Rectal smooth muscle tissue (tissue), 1 donor: ENCODE data around the gene MAN1C1.
"Not testable (repeated sequence)": the region's sequence is repeated elsewhere in the genome, so short reads cannot be mapped to it uniquely, and the experiment has no call there.

Source experiments
- H3K27ac ChIP-seq: one replicate; pipeline ENCODE4 v1.7.0; 2013; ENCODE audit warnings: low read depth, low read length, inconsistent platforms
- H3K27me3 ChIP-seq: one replicate; pipeline ENCODE4 v1.7.0; 2013; ENCODE audit warnings: low read length; ENCODE audit not compliant: control insufficient read depth, insufficient read depth
- H3K36me3 ChIP-seq: one replicate; pipeline ENCODE4 v1.7.0; 2013; ENCODE audit warnings: low read length; ENCODE audit not compliant: control insufficient read depth, insufficient read depth
- H3K4me1 ChIP-seq: one replicate; pipeline ENCODE4 v1.7.0; 2013; ENCODE audit warnings: low read length; ENCODE audit not compliant: control insufficient read depth, insufficient read depth
- H3K4me3 ChIP-seq: one replicate; pipeline ENCODE4 v1.7.0; 2013; ENCODE audit warnings: low read length
- H3K9ac ChIP-seq: one replicate; pipeline ENCODE4 v1.7.0; 2013; ENCODE audit warnings: low read length

The MAN1C1 gene

DNA sequence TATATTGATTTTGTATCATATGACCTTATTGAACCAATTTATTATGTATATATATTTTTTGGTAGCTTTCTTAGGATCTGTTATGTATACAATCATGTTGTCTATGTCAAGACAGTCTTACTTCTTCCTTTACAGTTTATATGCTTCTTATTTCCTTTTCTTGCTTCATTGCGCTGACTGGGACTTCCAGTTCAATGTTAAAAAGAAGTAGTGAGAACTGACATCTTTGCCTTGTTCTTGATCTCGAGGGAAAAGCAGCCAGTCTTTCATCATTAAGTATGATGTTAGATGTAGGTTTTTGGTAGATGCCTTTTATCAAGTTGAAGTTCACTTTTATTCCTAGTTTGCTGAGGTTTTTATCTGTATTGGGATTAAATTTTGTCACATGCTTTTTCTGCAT is 17.5 kb downstream of the MAN1C1 start:
- H3K36me3 ChIP-seq = no peaks in the 10 kb centered on the region

DNA sequence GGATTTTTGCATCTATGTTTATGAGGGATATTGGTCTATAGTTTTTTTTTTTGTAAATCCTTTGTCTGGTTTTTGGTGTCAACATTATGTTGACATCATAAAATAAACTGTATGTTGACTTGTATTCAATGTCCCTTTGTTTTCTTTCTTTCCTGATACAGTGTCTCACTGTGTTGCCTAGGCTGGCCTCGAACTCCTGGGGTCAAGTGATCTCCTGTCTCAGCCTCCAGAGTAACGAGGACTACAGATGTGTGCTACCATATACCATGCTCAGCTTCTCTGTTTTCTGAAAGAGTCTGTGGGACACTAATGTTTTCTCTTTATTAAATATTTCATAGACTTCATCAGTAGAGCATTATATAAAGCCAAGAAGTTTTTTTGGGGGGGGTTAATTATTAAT is 18.3 kb downstream of the MAN1C1 start:
- no peak overlapping the region for H3K9ac ChIP-seq
- H3K27me3 ChIP-seq = no peaks in the 10 kb centered on the region
- H3K36me3 ChIP-seq = no peaks in the 10 kb centered on the region
- H3K27ac ChIP-seq = no peak overlapping the region
- H3K4me1 ChIP-seq = no peaks in the 10 kb centered on the region
- no peak overlapping the region for H3K4me3 ChIP-seq

More for the DNA sequence above, 17.5 kb downstream of the MAN1C1 start:
- H3K4me3 ChIP-seq = no peak overlapping the region
- H3K4me1 ChIP-seq = no peaks in the 10 kb centered on the region
- no peak overlapping the region for H3K9ac ChIP-seq
- no peak overlapping the region for H3K27ac ChIP-seq
- H3K27me3 ChIP-seq = no peaks in the 10 kb centered on the region

DNA sequence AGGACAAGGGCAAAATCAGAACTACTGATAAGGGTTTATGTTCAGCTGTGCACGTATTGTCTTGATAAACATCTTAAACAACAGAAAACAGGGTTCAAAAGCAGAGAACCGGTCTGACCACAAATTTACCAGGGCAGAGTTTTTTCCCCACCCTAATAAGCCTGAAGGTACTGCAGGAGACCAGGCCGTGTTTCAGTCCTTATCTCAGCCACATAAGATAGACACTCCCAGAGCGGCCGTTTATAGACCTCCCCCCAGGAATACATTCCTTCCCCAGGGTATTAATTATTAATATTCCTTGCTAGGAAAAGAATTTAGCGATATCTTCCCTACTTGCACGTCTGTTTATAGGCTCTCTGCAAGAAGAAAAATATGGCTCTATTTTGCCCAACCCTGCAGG is 19.6 kb downstream of the MAN1C1 start:
- H3K27me3 ChIP-seq, H3K36me3 ChIP-seq, H3K9ac ChIP-seq, H3K4me3 ChIP-seq, H3K27ac ChIP-seq, H3K4me1 ChIP-seq: not testable (repeated sequence)

DNA sequence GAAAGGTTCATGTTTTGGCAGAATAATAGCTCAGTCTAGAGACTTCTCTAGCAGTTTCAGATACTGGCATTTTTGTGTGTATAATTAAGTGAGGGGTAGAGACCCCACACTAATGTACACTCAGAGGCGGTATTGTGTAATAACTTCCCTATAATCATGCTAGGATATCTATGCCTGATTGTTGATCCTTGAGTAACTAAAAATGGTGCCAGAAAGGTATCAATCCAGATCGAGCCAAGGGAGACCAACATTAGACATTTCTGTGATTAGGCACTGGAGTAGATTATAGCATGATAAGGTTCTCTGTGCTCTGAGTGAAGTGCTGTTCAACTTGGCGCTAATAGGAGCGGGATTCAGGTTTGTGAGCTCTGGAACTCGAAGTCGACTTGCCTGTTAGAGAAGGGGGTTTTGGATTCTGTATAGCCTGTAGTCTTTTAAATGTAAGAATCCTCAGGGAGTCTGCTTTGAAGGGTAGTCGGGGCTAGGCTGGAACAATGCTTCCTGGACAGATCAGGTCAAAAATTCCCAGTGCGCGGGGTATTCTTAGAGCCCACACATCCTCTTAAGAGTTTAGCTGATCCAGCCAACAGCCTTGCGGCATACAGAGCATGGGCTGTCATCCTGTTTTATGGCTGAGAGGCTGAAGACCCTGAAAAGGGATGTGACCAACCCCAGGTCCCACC is 24.2 kb downstream of the MAN1C1 start:
- no peak overlapping the region for H3K27ac ChIP-seq

DNA sequence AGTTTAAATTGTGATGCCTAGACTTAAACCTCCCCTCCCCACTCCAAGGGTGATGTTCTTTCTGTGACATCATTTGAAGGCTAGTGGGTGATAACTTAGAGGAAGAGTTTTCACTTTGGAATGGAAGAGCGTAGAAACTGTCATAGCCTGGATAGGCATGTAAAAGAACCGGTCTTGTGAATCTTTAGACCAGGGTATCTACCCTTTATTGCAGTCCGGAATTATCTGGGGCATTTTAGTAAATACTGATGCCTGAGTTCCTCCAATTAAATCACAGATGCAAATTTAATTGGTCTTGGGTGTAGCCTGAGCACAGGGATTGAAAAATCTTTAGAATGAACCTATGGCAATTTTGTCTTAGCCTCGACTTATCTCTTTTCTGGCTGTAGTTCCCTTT is 24.7 kb downstream of the MAN1C1 start:
- H3K36me3 ChIP-seq = no peaks in the 10 kb centered on the region
- no peak overlapping the region for H3K9ac ChIP-seq
- H3K4me1 ChIP-seq = no peaks in the 10 kb centered on the region
- no peaks in the 10 kb centered on the region for H3K27me3 ChIP-seq
- no peak overlapping the region for H3K4me3 ChIP-seq
- H3K27ac ChIP-seq = no peak overlapping the region

More for the DNA sequence above, 24.2 kb downstream of the MAN1C1 start:
- H3K36me3 ChIP-seq = no peaks in the 10 kb centered on the region
- H3K9ac ChIP-seq = no peak overlapping the region
- no peaks in the 10 kb centered on the region for H3K4me1 ChIP-seq
- H3K27me3 ChIP-seq = no peaks in the 10 kb centered on the region
- no peak overlapping the region for H3K4me3 ChIP-seq

DNA sequence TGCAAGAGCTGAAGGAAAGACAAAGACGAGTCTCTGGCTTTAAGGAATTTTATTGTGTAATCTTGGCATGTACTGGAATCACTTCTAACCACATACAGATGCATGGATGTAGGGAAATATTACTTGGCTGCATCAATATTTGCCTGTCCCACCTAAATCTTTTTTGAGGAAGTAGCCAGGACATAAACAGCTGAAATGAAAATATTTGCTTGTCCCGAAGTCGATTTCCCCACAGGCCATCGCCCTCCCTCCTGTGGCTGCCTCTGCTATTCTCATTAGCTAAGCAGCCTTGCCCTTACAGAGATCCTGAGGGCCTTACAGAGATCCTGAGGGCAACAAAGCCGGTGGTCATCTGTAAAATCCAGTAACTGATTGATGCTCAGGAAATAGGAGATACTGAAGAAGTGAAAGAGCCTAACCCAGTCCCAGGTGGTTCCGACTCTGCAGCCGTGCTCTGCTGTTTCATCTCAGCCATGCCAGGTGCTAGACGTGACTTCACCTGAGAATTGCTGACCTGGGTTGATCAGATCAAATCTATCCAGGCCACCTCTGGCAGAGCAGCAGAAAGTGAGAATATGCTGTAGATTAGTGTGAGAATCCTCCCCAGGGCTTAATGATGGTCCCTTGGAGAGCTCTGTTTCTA is 25.5 kb downstream of the MAN1C1 start:
- no peak overlapping the region for H3K9ac ChIP-seq
- H3K27me3 ChIP-seq = no peaks in the 10 kb centered on the region
- no peaks in the 10 kb centered on the region for H3K4me1 ChIP-seq
- no peaks in the 10 kb centered on the region for H3K36me3 ChIP-seq
- H3K27ac ChIP-seq = no peak overlapping the region
- H3K4me3 ChIP-seq = no peak overlapping the region

DNA sequence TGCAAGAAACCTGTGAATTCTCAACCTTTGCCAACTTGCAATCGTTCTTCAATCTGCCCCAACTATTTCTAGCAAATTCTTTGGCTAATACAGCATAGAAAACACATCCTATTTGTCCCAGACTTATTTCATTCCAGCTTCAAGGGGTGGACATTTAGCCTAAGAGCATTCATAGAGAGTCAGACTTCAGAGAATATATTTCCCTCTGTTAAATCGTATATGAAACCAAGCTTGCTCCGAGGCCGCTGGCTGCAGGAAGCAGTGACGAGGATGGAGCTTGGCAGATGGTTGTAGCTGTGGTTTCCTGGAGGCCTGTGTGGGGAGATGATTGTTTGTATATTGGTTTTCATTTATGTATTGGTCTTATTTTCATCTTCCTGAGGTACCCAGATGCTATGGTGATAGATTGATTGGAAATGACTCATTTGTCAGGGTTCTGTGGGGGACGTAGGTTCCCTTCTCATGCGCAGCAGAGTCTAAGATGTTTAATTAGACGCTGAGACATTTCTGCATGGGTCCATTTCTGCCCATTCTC is 26.1 kb downstream of the MAN1C1 start:
- Histone ChIP-seq H3K4me3 (no peak overlapping the region), H3K4me1 (no peaks in the 10 kb centered on the region), H3K27me3 (no peaks in the 10 kb centered on the region), H3K36me3 (no peaks in the 10 kb centered on the region), H3K27ac (no peak overlapping the region), H3K9ac (no peak overlapping the region)

DNA sequence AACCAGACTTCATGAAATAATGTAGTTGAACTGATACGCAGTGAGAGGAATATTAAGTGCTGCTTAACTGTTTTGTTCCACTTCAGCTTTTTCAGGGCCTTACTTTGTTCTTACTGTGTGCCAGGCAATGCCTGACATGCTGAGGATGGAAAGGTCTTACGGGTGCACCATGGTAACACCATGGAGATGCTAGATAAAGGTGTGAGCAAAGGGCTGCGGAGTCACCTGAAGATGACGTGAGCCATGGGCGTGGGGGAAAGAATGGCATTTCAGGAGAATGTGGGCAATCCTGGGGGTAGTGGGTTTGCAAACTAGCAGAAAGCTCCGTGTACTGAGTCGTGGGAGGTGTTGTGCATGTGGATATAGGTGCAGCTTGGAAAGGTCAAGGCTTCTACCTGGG is 27.3 kb downstream of the MAN1C1 start:
- H3K4me3 ChIP-seq = no peak overlapping the region
- no peak overlapping the region for H3K27ac ChIP-seq
- H3K9ac ChIP-seq = no peak overlapping the region
- no peaks in the 10 kb centered on the region for H3K27me3 ChIP-seq
- no peaks in the 10 kb centered on the region for H3K36me3 ChIP-seq
- H3K4me1 ChIP-seq = no peaks in the 10 kb centered on the region

DNA sequence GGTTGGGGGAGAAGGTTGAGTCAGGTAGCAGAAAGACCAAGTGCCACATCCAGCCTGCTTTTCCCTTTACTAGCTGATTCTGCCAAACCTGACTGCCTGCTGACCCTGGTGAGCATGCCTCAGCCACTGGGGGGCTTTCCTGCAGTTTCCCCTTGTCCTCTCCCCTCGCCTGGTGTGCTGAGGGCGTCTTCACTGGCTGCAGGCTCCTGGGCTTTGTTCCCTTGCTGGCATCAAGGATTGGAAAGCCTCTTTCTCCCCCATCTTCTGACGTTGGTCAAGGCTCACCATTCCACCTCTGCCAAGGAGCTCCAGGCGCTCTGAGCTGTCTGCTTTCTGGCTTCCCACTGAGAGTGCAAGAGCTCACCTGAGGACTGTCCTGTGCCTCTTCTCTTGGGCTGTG is 28.4 kb downstream of the MAN1C1 start:
- no peaks in the 10 kb centered on the region for H3K4me1 ChIP-seq
- no peak overlapping the region for H3K27ac ChIP-seq
- H3K4me3 ChIP-seq = no peak overlapping the region
- no peak overlapping the region for H3K9ac ChIP-seq
- no peaks in the 10 kb centered on the region for H3K36me3 ChIP-seq
- H3K27me3 ChIP-seq = no peaks in the 10 kb centered on the region

DNA sequence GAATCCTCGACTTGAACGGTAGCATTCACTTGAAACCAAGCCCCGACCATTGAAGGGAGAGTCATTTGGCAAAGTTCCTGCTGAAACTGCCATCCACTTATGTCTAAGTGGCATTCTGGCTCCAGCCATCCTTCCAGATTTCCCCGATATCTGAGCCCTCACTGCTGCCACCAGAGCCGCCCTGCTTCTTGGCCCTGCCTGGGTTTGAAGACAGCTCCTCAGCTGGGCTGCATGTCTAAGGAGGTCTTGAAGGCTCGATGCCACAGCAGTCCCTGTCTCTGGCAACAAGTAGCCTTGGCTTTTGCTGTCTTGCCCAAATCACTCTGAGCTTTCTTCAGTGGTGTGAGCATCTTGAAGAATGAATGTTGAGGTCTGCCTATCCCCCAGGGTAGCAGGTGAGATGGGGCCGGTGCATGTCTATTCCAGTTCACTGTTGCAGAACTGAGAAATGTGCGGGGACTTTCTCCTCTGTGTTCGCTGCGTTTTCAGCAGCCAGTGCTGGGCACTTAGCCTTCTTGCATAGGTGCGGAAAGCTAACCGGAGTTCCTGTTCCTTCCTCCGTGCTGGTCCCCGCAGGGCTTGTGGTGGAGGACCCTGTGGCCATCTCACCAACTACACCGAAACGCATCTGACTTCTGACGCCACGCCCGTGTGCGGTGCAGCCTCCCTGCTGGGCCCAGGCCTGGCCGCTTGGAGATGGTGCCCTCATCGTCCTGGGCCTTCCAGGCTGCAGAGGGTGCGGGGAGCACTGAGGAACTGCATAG is 29.2 kb downstream of the MAN1C1 start:
- no peaks in the 10 kb centered on the region for H3K36me3 ChIP-seq
- no peak overlapping the region for H3K4me3 ChIP-seq
- peak overlapping the region; percentile 11 for H3K9ac ChIP-seq
- no peaks in the 10 kb centered on the region for H3K4me1 ChIP-seq
- H3K27me3 ChIP-seq = no peaks in the 10 kb centered on the region
- no peak overlapping the region for H3K27ac ChIP-seq

DNA sequence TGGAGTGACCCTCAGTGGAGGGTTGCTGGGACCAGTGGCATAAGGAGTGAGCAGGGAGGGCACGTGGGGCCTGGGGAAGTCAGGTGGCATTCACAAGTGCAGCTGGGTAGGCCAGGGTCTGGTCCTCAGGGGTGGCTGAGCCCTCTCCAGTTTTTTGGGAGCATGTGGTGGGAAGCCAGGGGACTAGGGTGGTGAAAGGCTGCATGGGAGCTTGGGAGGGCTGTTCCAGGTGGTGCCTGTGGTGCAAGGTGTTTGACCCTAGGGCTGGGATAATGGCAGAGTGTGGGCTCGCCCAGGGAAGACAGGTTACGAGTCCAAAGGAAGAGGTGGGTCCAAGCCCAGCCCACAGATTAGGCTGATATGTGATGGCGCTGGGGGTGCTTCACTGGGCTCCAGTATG is 30.5 kb downstream of the MAN1C1 start:
- no peak overlapping the region for H3K9ac ChIP-seq

DNA sequence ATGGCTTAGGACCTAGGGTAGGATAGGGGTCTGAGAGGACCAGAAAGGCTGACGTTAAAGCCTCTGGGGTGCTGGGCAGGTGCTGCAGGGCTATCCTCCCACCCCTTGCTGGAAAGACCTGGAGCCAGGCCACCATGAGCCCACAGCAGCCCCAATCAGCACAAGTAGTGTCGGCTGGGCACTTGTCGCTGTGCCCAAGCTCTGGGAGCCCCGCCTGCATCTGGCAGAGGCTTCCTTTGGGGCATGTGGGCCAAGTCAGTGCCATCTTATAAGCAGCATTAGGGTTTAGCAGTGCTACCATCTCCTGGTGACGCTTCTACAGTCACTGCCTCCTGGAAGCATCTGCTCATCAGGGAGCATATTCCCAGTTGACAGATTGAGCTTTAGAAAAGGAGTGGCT is 31.3 kb downstream of the MAN1C1 start:
- no peaks in the 10 kb centered on the region for H3K4me1 ChIP-seq
- no peak overlapping the region for H3K4me3 ChIP-seq
- no peaks in the 10 kb centered on the region for H3K27me3 ChIP-seq
- no peak overlapping the region for H3K9ac ChIP-seq
- H3K36me3 ChIP-seq = no peaks in the 10 kb centered on the region
- H3K27ac ChIP-seq = no peak overlapping the region

More for the DNA sequence above, 30.5 kb downstream of the MAN1C1 start:
- no peaks in the 10 kb centered on the region for H3K27me3 ChIP-seq
- H3K4me3 ChIP-seq = no peak overlapping the region
- H3K36me3 ChIP-seq = no peaks in the 10 kb centered on the region
- no peak overlapping the region for H3K27ac ChIP-seq
- H3K4me1 ChIP-seq = no peaks in the 10 kb centered on the region
